Measurements from ENCODE around the gene LAMC3. TPM values are rescaled to one million over a fixed set of nuclear protein-coding genes. Genes with fewer than 3 reads are reported as not detected.

LAMC3 gene
- total RNA-seq, 2 experiments from 2014 or later, result not detected

GRCh38 chr9:130971294-130971849 lies 37.6 kb upstream of the LAMC3 start:
- ATAC-seq (no peak), DNase-seq (no peak)
- Mint-ChIP-seq H3K4me3 (no peak overlapping the region), H3K4me1 (ENCODE audit: low read depth) (no peaks in the 10 kb centered on the region), H3K9me3 (ENCODE audit: insufficient read depth) (no peaks in the 10 kb centered on the region), H3K27me3 (ENCODE audit: low read depth) (no peaks in the 10 kb centered on the region), H3K27ac (no peak overlapping the region), H3K36me3 (ENCODE audit: low read depth) (no peaks in the 10 kb centered on the region)
- ChIA-PET CTCF (no interaction called here), POLR2A (no interaction called here)

- ATAC-seq (no peak), DNase-seq (no peak)
- H3K4me3 Mint-ChIP-seq, result no peak overlapping the region
- CTCF ChIA-PET, result no interaction called here
- no peak overlapping the region for H3K27ac Mint-ChIP-seq
- no peaks in the 10 kb centered on the region for H3K36me3 Mint-ChIP-seq (ENCODE audit: low read depth)
- POLR2A ChIA-PET, result no interaction called here
- H3K27me3 Mint-ChIP-seq (ENCODE audit: low read depth), result no peaks in the 10 kb centered on the region
- H3K4me1 Mint-ChIP-seq (ENCODE audit: low read depth), result no peaks in the 10 kb centered on the region
- H3K9me3 Mint-ChIP-seq (ENCODE audit: insufficient read depth), result no peaks in the 10 kb centered on the region
Observed at GRCh38 chr9:130972277-130972956, 36.6 kb upstream of the LAMC3 start.

GRCh38 chr9:130972957-130973685 lies 35.9 kb upstream of the LAMC3 start:
- Mint-ChIP-seq H3K4me3 (no peak overlapping the region), H3K9me3 (ENCODE audit: insufficient read depth) (no peaks in the 10 kb centered on the region), H3K36me3 (ENCODE audit: low read depth) (no peaks in the 10 kb centered on the region), H3K27me3 (ENCODE audit: low read depth) (no peaks in the 10 kb centered on the region), H3K27ac (no peak overlapping the region), H3K4me1 (ENCODE audit: low read depth) (no peaks in the 10 kb centered on the region)
- ChIA-PET POLR2A (no interaction called here), CTCF (no interaction called here)
- DNase-seq, result no peak
- ATAC-seq, result no peak

GRCh38 chr9:130973686-130974281 lies 35.2 kb upstream of the LAMC3 start:
- ChIA-PET POLR2A (no interaction called here), CTCF (no interaction called here)
- no peak for DNase-seq

GRCh38 chr9:130974697-130975096 lies 34.3 kb upstream of the LAMC3 start:
- Mint-ChIP-seq H3K4me1 (ENCODE audit: low read depth) (no peaks in the 10 kb centered on the region), H3K9me3 (ENCODE audit: insufficient read depth) (no peaks in the 10 kb centered on the region), H3K4me3 (no peak overlapping the region), H3K36me3 (ENCODE audit: low read depth) (no peaks in the 10 kb centered on the region), H3K27ac (no peak overlapping the region), H3K27me3 (ENCODE audit: low read depth) (no peaks in the 10 kb centered on the region)
- ATAC-seq (no peak), DNase-seq (no peak)
- ChIA-PET POLR2A (no interaction called here), CTCF (no interaction called here)

More at GRCh38 chr9:130973686-130974281, 35.2 kb upstream of the LAMC3 start:
- Mint-ChIP-seq H3K9me3 (ENCODE audit: insufficient read depth) (no peaks in the 10 kb centered on the region), H3K36me3 (ENCODE audit: low read depth) (no peaks in the 10 kb centered on the region), H3K27ac (no peak overlapping the region), H3K4me1 (ENCODE audit: low read depth) (no peaks in the 10 kb centered on the region), H3K27me3 (ENCODE audit: low read depth) (no peaks in the 10 kb centered on the region), H3K4me3 (no peak overlapping the region)
- no peak for ATAC-seq

GRCh38 chr9:130975156-130975555 lies 33.8 kb upstream of the LAMC3 start:
- no peak for ATAC-seq
- Mint-ChIP-seq H3K4me1 (ENCODE audit: low read depth) (no peaks in the 10 kb centered on the region), H3K27ac (no peak overlapping the region), H3K9me3 (ENCODE audit: insufficient read depth) (no peaks in the 10 kb centered on the region), H3K36me3 (ENCODE audit: low read depth) (no peaks in the 10 kb centered on the region), H3K27me3 (ENCODE audit: low read depth) (no peaks in the 10 kb centered on the region), H3K4me3 (no peak overlapping the region)
- CTCF ChIA-PET, result no interaction called here
- no peak for DNase-seq
- POLR2A ChIA-PET, result no interaction called here

GRCh38 chr9:130975932-130976841 lies 32.8 kb upstream of the LAMC3 start:
- Mint-ChIP-seq H3K4me1 (ENCODE audit: low read depth) (no peaks in the 10 kb centered on the region), H3K36me3 (ENCODE audit: low read depth) (no peaks in the 10 kb centered on the region), H3K4me3 (no peak overlapping the region), H3K27ac (no peak overlapping the region), H3K27me3 (ENCODE audit: low read depth) (no peaks in the 10 kb centered on the region), H3K9me3 (ENCODE audit: insufficient read depth) (no peaks in the 10 kb centered on the region)
- CTCF ChIA-PET, result no interaction called here
- DNase-seq (no peak), ATAC-seq (no peak)
- POLR2A ChIA-PET, result interaction anchor here (0.6 kb wide), 1 partner anchor 114 kb away, joined by 3 read pairs; no protein-coding TSS in a partner anchor

- H3K4me1 Mint-ChIP-seq (ENCODE audit: low read depth), result no peaks in the 10 kb centered on the region
- POLR2A ChIA-PET, result no interaction called here
- no peaks in the 10 kb centered on the region for H3K27me3 Mint-ChIP-seq (ENCODE audit: low read depth)
- ATAC-seq (no peak), DNase-seq (no peak)
- H3K9me3 Mint-ChIP-seq (ENCODE audit: insufficient read depth), result no peaks in the 10 kb centered on the region
- H3K36me3 Mint-ChIP-seq (ENCODE audit: low read depth), result no peaks in the 10 kb centered on the region
- CTCF ChIA-PET, result no interaction called here
- H3K4me3 Mint-ChIP-seq, result no peak overlapping the region
- no peak overlapping the region for H3K27ac Mint-ChIP-seq
Observed at GRCh38 chr9:130977811-130978221, 31.2 kb upstream of the LAMC3 start.

GRCh38 chr9:130979591-130980385 lies 29.2 kb upstream of the LAMC3 start:
- Mint-ChIP-seq H3K9me3 (ENCODE audit: insufficient read depth) (no peaks in the 10 kb centered on the region), H3K36me3 (ENCODE audit: low read depth) (no peaks in the 10 kb centered on the region), H3K27ac (no peak overlapping the region), H3K27me3 (ENCODE audit: low read depth) (no peaks in the 10 kb centered on the region), H3K4me3 (no peak overlapping the region), H3K4me1 (ENCODE audit: low read depth) (no peaks in the 10 kb centered on the region)
- ATAC-seq (no peak), DNase-seq (no peak)
- ChIA-PET CTCF (no interaction called here), POLR2A (no interaction called here)

GRCh38 chr9:130980526-130980925 lies 28.4 kb upstream of the LAMC3 start:
- Mint-ChIP-seq H3K27me3 (ENCODE audit: low read depth) (no peaks in the 10 kb centered on the region), H3K4me1 (ENCODE audit: low read depth) (no peaks in the 10 kb centered on the region), H3K27ac (no peak overlapping the region), H3K9me3 (ENCODE audit: insufficient read depth) (no peaks in the 10 kb centered on the region), H3K36me3 (ENCODE audit: low read depth) (no peaks in the 10 kb centered on the region), H3K4me3 (no peak overlapping the region)
- ChIA-PET CTCF (no interaction called here), POLR2A (no interaction called here)
- no peak for DNase-seq
- no peak for ATAC-seq
